WTC11 (cell line): ENCODE measurements around the gene PTPRJ. TPM values are rescaled to one million over a fixed set of nuclear protein-coding genes. Genes with fewer than 3 reads are reported as not detected.

Experiments used
- ATAC-seq: fragments of 200-7000 bp; cut with Tn5 transposase; 2 replicates; pipeline ENCODE4 v1.10.0; 2021; ENCODE audit warnings: mild to moderate bottlenecking, moderate library complexity
- CTCF ChIA-PET: fragments of 300-600 bp; sonication (Branson Sonifier 250); formaldehyde crosslinking; loops from one replicate; lab custom pipeline; 2021; ENCODE audit warnings: antibody characterized with exemption; lab: Charles Lee
- POLR2A ChIA-PET: fragments of 350-600 bp; sonication (Branson Sonifier 250); formaldehyde crosslinking; loops from one replicate; lab custom pipeline; 2021; ENCODE audit warnings: antibody characterized with exemption; lab: Charles Lee
- DNase-seq: peaks from one replicate; pipeline ENCODE4 v3.0.0; 2021; ENCODE audit warnings: low spot score
- H3K27ac Mint-ChIP-seq: 2 replicates; pipeline ENCODE4 v1.8.0; 2021; ENCODE audit warnings: mixed read lengths
- H3K27me3 Mint-ChIP-seq: 2 replicates; pipeline ENCODE4 v1.8.0; 2021; ENCODE audit warnings: low read depth, mild to moderate bottlenecking, moderate library complexity, mixed read lengths
- H3K36me3 Mint-ChIP-seq: 2 replicates; pipeline ENCODE4 v1.8.0; 2021; ENCODE audit warnings: mixed read lengths
- H3K4me1 Mint-ChIP-seq: 2 replicates; pipeline ENCODE4 v1.8.0; 2022; ENCODE audit warnings: mixed read lengths
- H3K4me3 Mint-ChIP-seq: 2 replicates; pipeline ENCODE4 v1.8.0; 2021; ENCODE audit warnings: mild to moderate bottlenecking, moderate library complexity, mixed read lengths
- H3K9me3 Mint-ChIP-seq: 2 replicates; pipeline ENCODE4 v1.8.0; 2021; ENCODE audit warnings: mixed read lengths
- CREB1 ChIP-seq: sonication (generic); formaldehyde crosslinking; IDR thresholded peaks from 2 replicates; pipeline ENCODE4 v1.8.0; 2023; ENCODE audit warnings: mild to moderate bottlenecking, missing genetic modification reagents
- EMX1 ChIP-seq: fragments of 250-450 bp; sonication (Bioruptor Pico); IDR thresholded peaks from 2 replicates; pipeline ENCODE4 v1.8.0; 2021; ENCODE audit warnings: mild to moderate bottlenecking
- JAZF1 ChIP-seq: fragments of 250-450 bp; sonication (Bioruptor Pico); IDR thresholded peaks from 2 replicates; pipeline ENCODE4 v1.9.0; 2021; ENCODE audit warnings: moderate library complexity, mild to moderate bottlenecking, inconsistent platforms
- NFE2L1 ChIP-seq: sonication (generic); formaldehyde crosslinking; IDR thresholded peaks from 2 replicates; pipeline ENCODE4 v1.8.1; 2023; ENCODE audit warnings: missing genetic modification reagents
- NR2C2 ChIP-seq: sonication (generic); formaldehyde crosslinking; IDR thresholded peaks from 2 replicates; pipeline ENCODE4 v1.8.0; 2022; ENCODE audit warnings: mild to moderate bottlenecking, missing genetic modification reagents
- SMAD3 ChIP-seq: sonication (generic); formaldehyde crosslinking; IDR thresholded peaks from 2 replicates; pipeline ENCODE4 v1.8.0; 2022; ENCODE audit warnings: missing genetic modification reagents, mild to moderate bottlenecking, borderline replicate concordance
- SMAD4 ChIP-seq: sonication (generic); formaldehyde crosslinking; IDR thresholded peaks from 2 replicates; pipeline ENCODE4 v1.8.0; 2022; ENCODE audit warnings: mild to moderate bottlenecking, missing genetic modification reagents
- TCF7 ChIP-seq: sonication (generic); formaldehyde crosslinking; IDR thresholded peaks from 2 replicates; pipeline ENCODE4 v1.8.0; 2022; ENCODE audit warnings: mild to moderate bottlenecking, low read depth, missing genetic modification reagents, moderate library complexity
- TEAD1 ChIP-seq: sonication (generic); formaldehyde crosslinking; IDR thresholded peaks from 2 replicates; pipeline ENCODE4 v1.8.0; 2022; ENCODE audit warnings: mild to moderate bottlenecking, missing genetic modification reagents
- TP53 ChIP-seq: sonication (generic); formaldehyde crosslinking; IDR thresholded peaks from 2 replicates; pipeline ENCODE4 v1.8.1; 2023; ENCODE audit warnings: mild to moderate bottlenecking, missing genetic modification reagents
- ZBTB21 ChIP-seq: sonication (generic); formaldehyde crosslinking; IDR thresholded peaks from 2 replicates; pipeline ENCODE4 v1.8.1; 2023; ENCODE audit warnings: mild to moderate bottlenecking, missing genetic modification reagents, borderline replicate concordance
- ZNF121 ChIP-seq: sonication (generic); formaldehyde crosslinking; IDR thresholded peaks from 2 replicates; pipeline ENCODE4 v1.8.0; 2023; ENCODE audit warnings: missing genetic modification reagents
- ZNF416 ChIP-seq: fragments of 250-450 bp; sonication (Bioruptor Pico); IDR thresholded peaks from 2 replicates; pipeline ENCODE4 v1.9.0; 2021; ENCODE audit warnings: mild to moderate bottlenecking, inconsistent platforms
- ZNF423 ChIP-seq: fragments of 250-450 bp; sonication (Bioruptor Pico); IDR thresholded peaks from 2 replicates; pipeline ENCODE4 v2.1.2; 2022; ENCODE audit warnings: mild to moderate bottlenecking, moderate library complexity
- total RNA-seq: library from RNA; stranded (reverse); gene quantifications from 3 replicates; pipeline ENCODE4 v1.2.3, GENCODE V29; 2021
- TF ChIP-seq, protein P1 (sequence below): fragments of 250-450 bp; sonication (Bioruptor Pico); IDR thresholded peaks from 2 replicates; pipeline ENCODE4 v1.9.0; 2021; ENCODE audit warnings: moderate library complexity, mild to moderate bottlenecking, inconsistent platforms, borderline replicate concordance
- TF ChIP-seq, protein P2 (sequence below): sonication (generic); formaldehyde crosslinking; conservative IDR thresholded peaks from 2 replicates; pipeline ENCODE4 v1.8.1; 2023; ENCODE audit warnings: mild to moderate bottlenecking, low read depth, missing genetic modification reagents, moderate library complexity
- TF ChIP-seq, protein P3 (sequence below): fragments of 250-450 bp; sonication (Bioruptor Pico); conservative IDR thresholded peaks from 2 replicates; pipeline ENCODE4 v1.9.0; 2021; ENCODE audit warnings: mild to moderate bottlenecking
- TF ChIP-seq, protein P4 (sequence below): sonication (generic); formaldehyde crosslinking; IDR thresholded peaks from 2 replicates; pipeline ENCODE4 v1.8.0; 2023; ENCODE audit warnings: missing genetic modification reagents, mild to moderate bottlenecking, borderline replicate concordance
- TF ChIP-seq, protein P5 (sequence below): sonication (generic); formaldehyde crosslinking; IDR thresholded peaks from 2 replicates; pipeline ENCODE4 v1.8.0; 2022; ENCODE audit warnings: mild to moderate bottlenecking, missing genetic modification reagents
- TF ChIP-seq, protein P6 (sequence below): sonication (generic); formaldehyde crosslinking; conservative IDR thresholded peaks from 2 replicates; pipeline ENCODE4 v1.8.1; 2022; ENCODE audit warnings: mild to moderate bottlenecking, missing genetic modification reagents

The PTPRJ gene
- total RNA-seq, 1 experiment from 2014 or later: 19.5 TPM

DNA sequence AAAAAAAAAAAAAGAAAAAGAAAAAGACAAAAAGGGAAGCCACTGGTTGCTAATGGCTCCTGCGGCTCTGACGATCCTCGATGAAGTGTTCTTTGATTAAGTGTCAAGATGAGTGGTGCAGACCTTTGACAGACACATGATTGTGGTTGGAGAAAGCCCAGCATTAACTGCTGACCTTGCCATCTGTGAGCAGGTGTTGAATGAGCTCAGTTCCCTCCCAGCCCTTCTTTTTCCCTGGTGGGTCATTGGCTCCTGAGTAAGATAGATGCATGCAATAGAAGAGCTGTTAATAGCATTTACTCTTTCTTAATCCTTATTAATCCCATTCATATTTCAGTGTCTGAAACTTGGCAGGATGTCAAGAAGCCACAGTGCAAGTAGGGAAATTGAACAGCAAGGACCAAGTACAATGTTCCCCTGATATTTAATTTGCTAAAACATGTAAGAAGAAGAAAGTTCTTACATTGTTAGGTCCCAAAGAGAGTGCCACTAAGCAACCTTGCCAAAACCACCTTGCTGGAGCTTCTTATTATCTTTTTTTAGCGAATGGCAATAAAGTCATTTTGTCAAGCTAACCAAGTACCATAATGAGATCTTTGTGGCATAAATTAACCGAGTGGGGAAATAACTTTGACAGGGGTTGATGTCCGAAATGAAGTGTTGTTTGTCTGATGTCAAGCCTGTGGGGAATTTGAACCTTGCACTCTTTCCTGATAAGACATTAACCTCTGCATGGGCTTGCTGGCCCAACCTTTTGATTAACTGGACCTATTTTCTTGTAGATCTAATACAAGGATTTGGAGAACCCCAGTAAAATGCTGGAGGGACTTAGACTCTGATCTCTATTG lies 113.7 kb downstream of the PTPRJ start (continued):
- TF ChIP-seq, protein P1, sequence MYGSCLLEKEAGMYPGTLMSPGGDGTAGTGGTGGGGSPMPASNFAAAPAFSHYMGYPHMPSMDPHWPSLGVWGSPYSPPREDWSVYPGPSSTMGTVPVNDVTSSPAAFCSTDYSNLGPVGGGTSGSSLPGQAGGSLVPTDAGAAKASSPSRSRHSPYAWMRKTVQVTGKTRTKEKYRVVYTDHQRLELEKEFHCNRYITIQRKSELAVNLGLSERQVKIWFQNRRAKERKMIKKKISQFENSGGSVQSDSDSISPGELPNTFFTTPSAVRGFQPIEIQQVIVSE (CRISPR knock-in tag): no peak
- TF ChIP-seq NFE2L1 (CRISPR knock-in tag) (no peak), NR2C2 (CRISPR knock-in tag) (no peak), SMAD4 (CRISPR knock-in tag) (no peak), ZBTB21 (CRISPR knock-in tag) (no peak), JAZF1 (CRISPR knock-in tag) (no peak)
- TF ChIP-seq, protein P2, sequence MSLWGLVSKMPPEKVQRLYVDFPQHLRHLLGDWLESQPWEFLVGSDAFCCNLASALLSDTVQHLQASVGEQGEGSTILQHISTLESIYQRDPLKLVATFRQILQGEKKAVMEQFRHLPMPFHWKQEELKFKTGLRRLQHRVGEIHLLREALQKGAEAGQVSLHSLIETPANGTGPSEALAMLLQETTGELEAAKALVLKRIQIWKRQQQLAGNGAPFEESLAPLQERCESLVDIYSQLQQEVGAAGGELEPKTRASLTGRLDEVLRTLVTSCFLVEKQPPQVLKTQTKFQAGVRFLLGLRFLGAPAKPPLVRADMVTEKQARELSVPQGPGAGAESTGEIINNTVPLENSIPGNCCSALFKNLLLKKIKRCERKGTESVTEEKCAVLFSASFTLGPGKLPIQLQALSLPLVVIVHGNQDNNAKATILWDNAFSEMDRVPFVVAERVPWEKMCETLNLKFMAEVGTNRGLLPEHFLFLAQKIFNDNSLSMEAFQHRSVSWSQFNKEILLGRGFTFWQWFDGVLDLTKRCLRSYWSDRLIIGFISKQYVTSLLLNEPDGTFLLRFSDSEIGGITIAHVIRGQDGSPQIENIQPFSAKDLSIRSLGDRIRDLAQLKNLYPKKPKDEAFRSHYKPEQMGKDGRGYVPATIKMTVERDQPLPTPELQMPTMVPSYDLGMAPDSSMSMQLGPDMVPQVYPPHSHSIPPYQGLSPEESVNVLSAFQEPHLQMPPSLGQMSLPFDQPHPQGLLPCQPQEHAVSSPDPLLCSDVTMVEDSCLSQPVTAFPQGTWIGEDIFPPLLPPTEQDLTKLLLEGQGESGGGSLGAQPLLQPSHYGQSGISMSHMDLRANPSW (CRISPR knock-in tag): no peak

DNA sequence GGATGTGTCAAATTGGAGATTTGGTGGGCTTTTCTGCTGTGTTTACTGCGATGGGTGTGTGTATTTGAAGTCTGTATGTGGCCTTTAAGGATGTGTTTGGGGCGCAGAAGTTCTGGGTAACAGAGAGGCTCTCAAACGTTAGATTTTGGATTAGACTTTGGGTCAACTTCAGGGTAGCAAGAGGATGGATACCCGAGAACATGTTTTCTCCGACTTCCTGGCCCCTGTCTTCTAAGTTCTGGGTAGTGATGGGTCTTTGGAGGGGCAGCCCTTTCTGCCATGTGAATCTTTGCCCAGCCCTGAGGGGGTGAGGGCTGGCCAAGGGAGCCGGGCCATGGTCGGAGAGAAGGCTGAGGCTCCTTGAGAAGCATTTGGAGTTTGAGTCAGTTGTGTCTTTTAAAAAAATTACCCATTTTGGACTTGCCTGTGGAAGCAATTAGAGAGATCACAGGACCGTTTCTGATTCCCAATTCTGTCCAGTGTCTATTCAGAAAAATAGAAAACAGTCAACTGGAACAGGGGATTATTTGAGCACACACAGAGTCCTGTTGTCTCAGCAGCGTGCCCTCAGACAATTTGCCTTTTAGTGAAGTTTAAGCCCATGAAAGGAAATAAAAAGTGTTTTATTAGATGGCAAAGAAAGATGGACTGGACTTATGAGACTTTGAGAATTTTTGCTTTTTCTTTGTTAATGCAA lies 114.4 kb downstream of the PTPRJ start:
- peak overlapping the region; percentile 90; the same call in 1 of the 2 replicates for H3K27ac Mint-ChIP-seq
- peaks cover 44% of the 10 kb centered on the region for H3K4me1 Mint-ChIP-seq
- DNase-seq (no peak), ATAC-seq (no peak)
- H3K27me3 Mint-ChIP-seq: no peaks in the 10 kb centered on the region
- H3K9me3 Mint-ChIP-seq: no peaks in the 10 kb centered on the region
- ChIA-PET POLR2A (interaction anchor here (1.3 kb wide), 1 partner anchor 31 kb away, joined by 3 read pairs; no protein-coding TSS in a partner anchor), CTCF (no interaction called here)
- H3K4me3 Mint-ChIP-seq: no peak overlapping the region
- H3K36me3 Mint-ChIP-seq: no peaks in the 10 kb centered on the region
- TF ChIP-seq TCF7 (CRISPR knock-in tag) (no peak), TP53 (no peak), EMX1 (CRISPR knock-in tag) (no peak), CREB1 (no peak), TEAD1 (no peak), ZNF423 (CRISPR knock-in tag) (no peak), ZNF121 (no peak), NR2C2 (CRISPR knock-in tag) (no peak), SMAD4 (CRISPR knock-in tag) (no peak), SMAD3 (no peak), ZNF416 (no peak)
- TF ChIP-seq, protein P3, sequence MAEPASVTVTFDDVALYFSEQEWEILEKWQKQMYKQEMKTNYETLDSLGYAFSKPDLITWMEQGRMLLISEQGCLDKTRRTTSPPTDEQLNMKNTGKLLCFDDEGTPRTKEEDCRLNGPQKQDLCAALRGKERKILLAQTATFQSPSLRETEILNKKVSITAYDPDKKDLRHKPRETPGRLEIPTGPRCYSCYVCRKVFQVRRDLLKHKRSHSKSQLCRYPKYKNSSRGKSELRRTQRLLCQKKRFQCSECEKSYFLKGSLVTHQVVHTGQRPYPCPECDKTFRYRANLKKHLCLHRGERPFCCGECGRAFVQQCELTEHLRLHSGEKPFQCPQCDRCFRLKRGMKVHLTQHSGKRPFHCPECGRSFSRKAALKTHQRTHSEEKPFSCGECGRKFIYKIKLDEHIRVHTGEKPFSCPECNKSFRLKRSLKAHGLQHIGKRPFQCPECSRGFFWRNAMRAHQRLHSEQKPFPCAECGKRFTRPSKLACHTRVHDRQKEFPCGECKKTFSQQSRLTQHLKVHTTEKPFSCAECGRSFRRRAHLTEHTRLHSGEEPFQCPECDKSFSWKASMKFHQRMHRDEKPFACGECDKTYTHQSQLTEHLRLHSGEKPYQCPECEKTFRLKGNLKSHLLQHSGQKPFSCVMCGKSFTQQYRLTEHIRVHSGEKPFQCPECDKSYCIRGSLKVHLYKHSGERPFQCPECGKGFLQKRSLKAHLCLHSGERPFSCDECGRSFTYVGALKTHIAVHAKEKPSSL: no peak
- TF ChIP-seq, protein P1 (CRISPR knock-in tag): no peak
- TF ChIP-seq, protein P4, sequence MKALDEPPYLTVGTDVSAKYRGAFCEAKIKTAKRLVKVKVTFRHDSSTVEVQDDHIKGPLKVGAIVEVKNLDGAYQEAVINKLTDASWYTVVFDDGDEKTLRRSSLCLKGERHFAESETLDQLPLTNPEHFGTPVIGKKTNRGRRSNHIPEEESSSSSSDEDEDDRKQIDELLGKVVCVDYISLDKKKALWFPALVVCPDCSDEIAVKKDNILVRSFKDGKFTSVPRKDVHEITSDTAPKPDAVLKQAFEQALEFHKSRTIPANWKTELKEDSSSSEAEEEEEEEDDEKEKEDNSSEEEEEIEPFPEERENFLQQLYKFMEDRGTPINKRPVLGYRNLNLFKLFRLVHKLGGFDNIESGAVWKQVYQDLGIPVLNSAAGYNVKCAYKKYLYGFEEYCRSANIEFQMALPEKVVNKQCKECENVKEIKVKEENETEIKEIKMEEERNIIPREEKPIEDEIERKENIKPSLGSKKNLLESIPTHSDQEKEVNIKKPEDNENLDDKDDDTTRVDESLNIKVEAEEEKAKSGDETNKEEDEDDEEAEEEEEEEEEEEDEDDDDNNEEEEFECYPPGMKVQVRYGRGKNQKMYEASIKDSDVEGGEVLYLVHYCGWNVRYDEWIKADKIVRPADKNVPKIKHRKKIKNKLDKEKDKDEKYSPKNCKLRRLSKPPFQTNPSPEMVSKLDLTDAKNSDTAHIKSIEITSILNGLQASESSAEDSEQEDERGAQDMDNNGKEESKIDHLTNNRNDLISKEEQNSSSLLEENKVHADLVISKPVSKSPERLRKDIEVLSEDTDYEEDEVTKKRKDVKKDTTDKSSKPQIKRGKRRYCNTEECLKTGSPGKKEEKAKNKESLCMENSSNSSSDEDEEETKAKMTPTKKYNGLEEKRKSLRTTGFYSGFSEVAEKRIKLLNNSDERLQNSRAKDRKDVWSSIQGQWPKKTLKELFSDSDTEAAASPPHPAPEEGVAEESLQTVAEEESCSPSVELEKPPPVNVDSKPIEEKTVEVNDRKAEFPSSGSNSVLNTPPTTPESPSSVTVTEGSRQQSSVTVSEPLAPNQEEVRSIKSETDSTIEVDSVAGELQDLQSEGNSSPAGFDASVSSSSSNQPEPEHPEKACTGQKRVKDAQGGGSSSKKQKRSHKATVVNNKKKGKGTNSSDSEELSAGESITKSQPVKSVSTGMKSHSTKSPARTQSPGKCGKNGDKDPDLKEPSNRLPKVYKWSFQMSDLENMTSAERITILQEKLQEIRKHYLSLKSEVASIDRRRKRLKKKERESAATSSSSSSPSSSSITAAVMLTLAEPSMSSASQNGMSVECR: no peak
- TF ChIP-seq, protein P5, sequence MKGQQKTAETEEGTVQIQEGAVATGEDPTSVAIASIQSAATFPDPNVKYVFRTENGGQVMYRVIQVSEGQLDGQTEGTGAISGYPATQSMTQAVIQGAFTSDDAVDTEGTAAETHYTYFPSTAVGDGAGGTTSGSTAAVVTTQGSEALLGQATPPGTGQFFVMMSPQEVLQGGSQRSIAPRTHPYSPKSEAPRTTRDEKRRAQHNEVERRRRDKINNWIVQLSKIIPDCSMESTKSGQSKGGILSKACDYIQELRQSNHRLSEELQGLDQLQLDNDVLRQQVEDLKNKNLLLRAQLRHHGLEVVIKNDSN: no peak
- TF ChIP-seq, protein P6, sequence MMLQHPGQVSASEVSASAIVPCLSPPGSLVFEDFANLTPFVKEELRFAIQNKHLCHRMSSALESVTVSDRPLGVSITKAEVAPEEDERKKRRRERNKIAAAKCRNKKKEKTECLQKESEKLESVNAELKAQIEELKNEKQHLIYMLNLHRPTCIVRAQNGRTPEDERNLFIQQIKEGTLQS (CRISPR knock-in tag): no peak
